Prostate gland (tissue), 2 donors: ENCODE data around the gene RET. TPM values are rescaled to one million over a fixed set of nuclear protein-coding genes. Genes with fewer than 3 reads are reported as not detected.

Source experiments
- DNase-seq: peaks from one replicate; pipeline ENCODE4 v3.0.0-alpha.2; 2019; ENCODE audit warnings: low spot score
- H3K27ac ChIP-seq, 2 donors: fragments of 200-600 bp; sonication (generic); 2 replicates each; pipeline ENCODE4 v1.5.1; 2017 to 2019
- H3K27me3 ChIP-seq: fragments of 200-600 bp; sonication (generic); replicated peaks from 2 replicates; pipeline ENCODE4 v1.5.1; 2019; ENCODE audit not compliant: insufficient read depth
- H3K36me3 ChIP-seq, 2 donors: fragments of 200-600 bp; sonication (generic); 1 replicate in 1 of 2; 2 replicates in 1 of 2; pipeline versions ENCODE4 v1.5.1 to v1.8.1; 2017 to 2019
- H3K4me1 ChIP-seq: fragments of 200-600 bp; sonication (generic); replicated peaks from 2 replicates; pipeline ENCODE4 v1.5.1; 2019
- H3K4me3 ChIP-seq, 2 donors: fragments of 200-600 bp; sonication (generic); 2 replicates each; pipeline ENCODE4 v1.5.1; 2017 to 2019
- H3K9me3 ChIP-seq: fragments of 200-600 bp; sonication (generic); 2 replicates; pipeline ENCODE4 v1.5.1; 2017
- CTCF ChIP-seq, 4 experiments: fragments of 200-600 bp in 2 of 4; fragments of 450-650 bp in 2 of 4; sonication (generic) in 2 of 4; IDR thresholded peaks; 1 replicate in 3 of 4; 2 replicates in 1 of 4; pipeline ENCODE4 v1.5.1; 2016 to 2019; ENCODE audit warnings: antibody characterized with exemption in 4 of 4, mild to moderate bottlenecking in 2 of 4, moderate library complexity in 2 of 4
- POLR2A ChIP-seq: fragments of 450-650 bp; IDR thresholded peaks from one replicate; pipeline ENCODE4 v1.6.1; 2016; ENCODE audit warnings: antibody characterized with exemption, mild to moderate bottlenecking
- POLR2AphosphoS5 ChIP-seq: sonication (generic); formaldehyde crosslinking; IDR thresholded peaks from one replicate; pipeline ENCODE4 v1.6.1; 2017; ENCODE audit warnings: antibody characterized with exemption
- WGBS: methylation state at CpG from one replicate; pipeline ENCODE4 v1.1.5; 2018; 5-methylcytosine and 5-hydroxymethylcytosine counted together
- intact Hi-C: fragments of 100-400 bp; cut with DNase I; formaldehyde crosslinking; loops from one replicate; pipeline ENCODE4 v1.14.2; 2022
- total RNA-seq, 2 donors: library from RNA; depleted of rRNA; stranded (reverse); fragments of >200 nt; gene quantifications; one replicate each; pipeline ENCODE4 v1.1.0, GENCODE V29; 2016

RET gene
- total RNA-seq, 2 donors from 2014 or later: 3.6 to 8.7 TPM

DNA sequence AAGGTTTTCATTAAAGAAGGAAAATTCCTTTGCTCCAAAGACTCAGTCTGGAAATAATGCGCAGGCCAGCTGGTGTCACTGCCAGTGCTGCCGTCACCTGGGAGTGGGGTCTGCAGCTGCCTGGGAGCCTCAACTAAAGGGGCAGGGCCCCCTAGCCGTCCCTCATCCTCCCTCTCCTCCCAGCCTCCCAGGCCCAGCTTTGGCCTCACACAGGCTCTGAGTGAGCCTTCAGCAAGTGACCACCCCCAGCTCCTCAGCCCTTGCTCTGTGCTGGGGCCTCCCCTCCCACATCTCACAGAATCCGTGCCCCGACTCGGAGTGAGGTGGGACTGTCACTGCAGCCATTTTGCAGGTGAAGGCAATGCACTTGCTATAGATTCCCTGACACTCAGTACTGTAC is 11.1 kb upstream of the RET start:
- H3K27ac ChIP-seq: no peak overlapping the region
- TF ChIP-seq CTCF (IDR thresholded peaks at IDR 0.05) (no peak), POLR2AphosphoS5 (no peak), POLR2A (no peak)
- H3K9me3 ChIP-seq: no peaks in the 10 kb centered on the region
- DNase-seq: no peak
- no peaks in the 10 kb centered on the region for H3K4me1 ChIP-seq
- 99% methylated on average over 6 of the region's 6 CpGs for WGBS
- no peaks in the 10 kb centered on the region for H3K36me3 ChIP-seq
- intact Hi-C loops: no loop called here
- H3K4me3 ChIP-seq: no peak overlapping the region
- H3K27me3 ChIP-seq: no peaks in the 10 kb centered on the region

- no peaks in the 10 kb centered on the region for H3K4me1 ChIP-seq
- no peaks in the 10 kb centered on the region for H3K36me3 ChIP-seq
- TF ChIP-seq POLR2A: no peak
- TF ChIP-seq CTCF (IDR thresholded peaks at IDR 0.05): no peak
- no peak for TF ChIP-seq POLR2AphosphoS5
- no peak overlapping the region for H3K4me3 ChIP-seq
- intact Hi-C loops: no loop called here
- DNase-seq: no peak
- H3K27ac ChIP-seq: no peak overlapping the region
- H3K9me3 ChIP-seq: no peaks in the 10 kb centered on the region
- no peaks in the 10 kb centered on the region for H3K27me3 ChIP-seq
- WGBS: 71% methylated on average over 3 of the region's 3 CpGs
Measured at GRCh38 chr10:43066481-43066880, 10.4 kb upstream of the RET start.

GRCh38 chr10:43067391-43068135 is 9.3 kb upstream of the RET start:
- no peaks in the 10 kb centered on the region for H3K27me3 ChIP-seq
- no peaks in the 10 kb centered on the region for H3K9me3 ChIP-seq
- intact Hi-C loops: no loop called here
- no peak overlapping the region for H3K4me3 ChIP-seq
- no peak overlapping the region for H3K27ac ChIP-seq
- TF ChIP-seq POLR2AphosphoS5 (no peak), CTCF (IDR thresholded peaks at IDR 0.05) (no peak)
- H3K4me1 ChIP-seq: no peaks in the 10 kb centered on the region
- no peak for DNase-seq
- 93% methylated on average over 14 of the region's 14 CpGs for WGBS
- H3K36me3 ChIP-seq: no peaks in the 10 kb centered on the region

DNA sequence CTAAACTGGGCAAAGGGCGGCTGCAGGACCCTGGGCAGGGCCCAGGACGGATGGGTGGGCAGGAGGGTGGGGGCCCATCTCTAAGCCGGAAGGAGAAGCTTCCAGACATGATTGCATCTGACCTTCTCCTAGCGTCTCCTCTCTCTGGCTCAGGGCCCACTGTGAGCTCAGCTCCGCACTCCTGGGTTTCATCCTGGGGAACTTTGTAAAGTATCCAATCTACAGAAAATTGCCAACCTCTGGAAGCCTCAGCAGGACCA is 8.8 kb upstream of the RET start:
- Histone ChIP-seq H3K4me3 (no peak overlapping the region), H3K4me1 (no peaks in the 10 kb centered on the region), H3K27me3 (no peaks in the 10 kb centered on the region), H3K9me3 (no peaks in the 10 kb centered on the region), H3K27ac (no peak overlapping the region), H3K36me3 (no peaks in the 10 kb centered on the region)
- intact Hi-C loops: no loop called here
- no peak for TF ChIP-seq POLR2A
- TF ChIP-seq CTCF (IDR thresholded peaks at IDR 0.05): no peak
- no peak for TF ChIP-seq POLR2AphosphoS5
- DNase-seq: no peak
- WGBS: 66% methylated on average over 5 of the region's 5 CpGs

GRCh38 chr10:43068471-43069210 is 8.2 kb upstream of the RET start:
- intact Hi-C loops: no loop called here
- Histone ChIP-seq H3K9me3 (no peaks in the 10 kb centered on the region), H3K4me3 (no peak overlapping the region), H3K27me3 (no peaks in the 10 kb centered on the region), H3K36me3 (no peaks in the 10 kb centered on the region), H3K27ac (no peak overlapping the region), H3K4me1 (no peaks in the 10 kb centered on the region)
- no peak for TF ChIP-seq CTCF (IDR thresholded peaks at IDR 0.05)
- TF ChIP-seq POLR2A: no peak
- no peak for TF ChIP-seq POLR2AphosphoS5
- DNase-seq: no peak
- WGBS: 17% methylated on average over 14 of the region's 14 CpGs
